ENCODE results near the gene RAB5IF. TPM values are rescaled to one million over a fixed set of nuclear protein-coding genes. Genes with fewer than 3 reads are reported as not detected.
"Not testable (repeated sequence)": the region's sequence is repeated elsewhere in the genome, so short reads cannot be mapped to it uniquely, and the experiment has no call there.

Gene RAB5IF
- total RNA-seq, 1 experiment from 2014 or later = 338 TPM

GRCh38 chr20:36585410-36586125, 20.0 kb upstream of the RAB5IF start:
- DNase-seq (ENCODE audit: low spot score) = peak; percentile 82

- DNase-seq (ENCODE audit: low spot score) = no peak
Observed at GRCh38 chr20:36587388-36588070, 18.1 kb upstream of the RAB5IF start.

GRCh38 chr20:36591281-36591680, 14.3 kb upstream of the RAB5IF start:
- DNase-seq (ENCODE audit: low spot score) = no peak

GRCh38 chr20:36591854-36592641, 13.5 kb upstream of the RAB5IF start:
- DNase-seq (ENCODE audit: low spot score) = peak; percentile 62

- DNase-seq (ENCODE audit: low spot score) = no peak
Observed at GRCh38 chr20:36593347-36593929, 12.1 kb upstream of the RAB5IF start.

GRCh38 chr20:36599912-36600345, 5.7 kb upstream of the RAB5IF start:
- no peak for DNase-seq (ENCODE audit: low spot score)

GRCh38 chr20:36601540-36601939, 4.0 kb upstream of the RAB5IF start:
- no peak for DNase-seq (ENCODE audit: low spot score)

- DNase-seq (ENCODE audit: low spot score) = peak; percentile 55
Observed at GRCh38 chr20:36604952-36605398, 604 bp upstream of the RAB5IF start.

- peak; percentile 47 for DNase-seq (ENCODE audit: low spot score)
Observed at GRCh38 chr20:36606158-36607066, 833 bp downstream of the RAB5IF start.

GRCh38 chr20:36607586-36608387, 2.2 kb downstream of the RAB5IF start:
- no peak for DNase-seq (ENCODE audit: low spot score)

- DNase-seq (ENCODE audit: low spot score) = not testable (repeated sequence)
Observed at GRCh38 chr20:36608388-36608728, 2.8 kb downstream of the RAB5IF start.

GRCh38 chr20:36611625-36612024, 6.0 kb downstream of the RAB5IF start:
- DNase-seq (ENCODE audit: low spot score) = no peak

GRCh38 chr20:36613974-36614373, 8.4 kb downstream of the RAB5IF start:
- no peak for DNase-seq (ENCODE audit: low spot score)

GRCh38 chr20:36614781-36615557, 9.4 kb downstream of the RAB5IF start:
- DNase-seq (ENCODE audit: low spot score) = peak; percentile 32

GRCh38 chr20:36620917-36621316, 15.3 kb downstream of the RAB5IF start:
- DNase-seq (ENCODE audit: low spot score) = no peak

- DNase-seq (ENCODE audit: low spot score) = no peak
Observed at GRCh38 chr20:36623444-36623843, 17.9 kb downstream of the RAB5IF start.

- DNase-seq (ENCODE audit: low spot score) = no peak
Observed at GRCh38 chr20:36624068-36624943, 18.7 kb downstream of the RAB5IF start.

- no peak for DNase-seq (ENCODE audit: low spot score)
Observed at GRCh38 chr20:36624944-36625324, 19.4 kb downstream of the RAB5IF start.

Measured in A172 (cell line).